PFSK-1 (cell line): ENCODE results near the gene COA4.

Source experiments
- FOXP2 ChIP-seq: optimal IDR thresholded peaks from 2 replicates; pipeline ENCODE3; 2011; ENCODE audit warnings: borderline replicate concordance, control low read depth, inconsistent platforms; ENCODE audit not compliant: insufficient read depth; ENCODE audit errors: extremely low read length, extremely low read depth
- POLR2AphosphoS5 ChIP-seq: IDR thresholded peaks from 2 replicates; pipeline ENCODE4 v1.6.1; 2012; ENCODE audit warnings: low read depth, mild to moderate bottlenecking, control low read depth, low read length, moderate library complexity
- REST ChIP-seq, 2 experiments: IDR thresholded peaks; 2 replicates each; pipeline versions ENCODE4 v1.6.1 to v1.8.0; 2011 to 2012; ENCODE audit warnings: low read depth in 2 of 2, low read length in 2 of 2, control low read depth in 1 of 2, inconsistent platforms in 1 of 2, mild to moderate bottlenecking in 1 of 2, moderate library complexity in 1 of 2; ENCODE audit not compliant: insufficient read depth in 1 of 2
- SIN3A ChIP-seq: IDR thresholded peaks from 2 replicates; pipeline ENCODE4 v1.6.1; 2012; ENCODE audit warnings: mild to moderate bottlenecking, low read length, moderate library complexity, borderline replicate concordance; ENCODE audit not compliant: insufficient read depth
- TAF1 ChIP-seq: IDR thresholded peaks from 2 replicates; pipeline ENCODE4 v1.6.1; 2012; ENCODE audit warnings: low read length, control low read depth, borderline replicate concordance; ENCODE audit not compliant: insufficient read depth

COA4 gene

GRCh38 chr11:73838443-73839122 lies 38.1 kb downstream of the COA4 start:
- TF ChIP-seq TAF1 (no peak), FOXP2 (no peak), REST (IDR thresholded peaks at IDR 0.05; ENCODE audit: insufficient read depth in 1 of 2, low read depth in 2 of 2, low read length in 2 of 2) (no peak)

GRCh38 chr11:73833067-73833466 lies 43.6 kb downstream of the COA4 start:
- no peak for TF ChIP-seq REST (IDR thresholded peaks at IDR 0.05; ENCODE audit: insufficient read depth in 1 of 2, low read depth in 2 of 2, low read length in 2 of 2)

GRCh38 chr11:73830261-73830660 lies 46.4 kb downstream of the COA4 start:
- TF ChIP-seq REST (IDR thresholded peaks at IDR 0.05; ENCODE audit: insufficient read depth in 1 of 2, low read depth in 2 of 2, low read length in 2 of 2) (no peak), SIN3A (no peak), POLR2AphosphoS5 (no peak), TAF1 (no peak), FOXP2 (no peak)
